HepG2 (cell line): ENCODE results near the gene POLDIP3. TPM values are rescaled to one million over a fixed set of nuclear protein-coding genes. Genes with fewer than 3 reads are reported as not detected.

Source experiments
- CHD2 ChIP-seq: IDR thresholded peaks from 2 replicates; pipeline ENCODE4 v1.6.1; 2011; ENCODE audit warnings: low read depth, low read length, improper control_type of control experiment
- FOXM1 ChIP-seq: sonication (generic); formaldehyde crosslinking; IDR thresholded peaks from 2 replicates; pipeline ENCODE4 v1.5.0; 2020; ENCODE audit warnings: missing genetic modification reagents
- KLF11 ChIP-seq: IDR thresholded peaks from 2 replicates; pipeline ENCODE4 v1.6.1; 2016; ENCODE audit warnings: missing compliant biosample characterization
- REPIN1 ChIP-seq: sonication (generic); formaldehyde crosslinking; IDR thresholded peaks from 2 replicates; pipeline ENCODE4 v1.8.0; 2022; ENCODE audit warnings: missing genetic modification reagents, low read depth, mild to moderate bottlenecking, borderline replicate concordance
- TOPORS ChIP-seq: sonication (generic); formaldehyde crosslinking; IDR thresholded peaks from 2 replicates; pipeline ENCODE4 v1.8.0; 2023; ENCODE audit warnings: mild to moderate bottlenecking, missing genetic modification reagents
- ZMYM3 ChIP-seq: sonication (generic); formaldehyde crosslinking; IDR thresholded peaks from 2 replicates; pipeline ENCODE4 v1.5.1; 2020; ENCODE audit warnings: mild to moderate bottlenecking, missing genetic modification reagents
- ZNF562 ChIP-seq: sonication (generic); formaldehyde crosslinking; IDR thresholded peaks from 2 replicates; pipeline ENCODE4 v1.8.0; 2022; ENCODE audit warnings: missing genetic modification reagents, borderline replicate concordance
- ZNF709 ChIP-seq: sonication (generic); formaldehyde crosslinking; IDR thresholded peaks from 2 replicates; pipeline ENCODE4 v1.5.0; 2020; ENCODE audit warnings: mild to moderate bottlenecking, missing genetic modification reagents
- ZNF790 ChIP-seq: sonication (generic); formaldehyde crosslinking; IDR thresholded peaks from 2 replicates; pipeline ENCODE4 v1.8.0; 2022; ENCODE audit warnings: missing genetic modification reagents, mild to moderate bottlenecking, borderline replicate concordance
- polyA plus RNA-seq, 8 experiments: library from polyadenylated mRNA; depleted of rRNA in 3 of 8; stranded (reverse) in 7 of 8; unstranded in 1 of 8; fragments of >200 nt; fragmentation: Illumina TruSeq in 4 of 8; extraction: Trizol in 4 of 8; gene quantifications; 2 replicates each; pipeline versions ENCODE4 v1.2.1 to v1.2.3, GENCODE V29; 2011 to 2016; ENCODE audit warnings: low read depth in 4 of 8, missing spikeins in 1 of 8, mixed read lengths in 1 of 8; ENCODE audit not compliant: insufficient read depth in 1 of 8
- total RNA-seq, 5 experiments: library from RNA; depleted of rRNA; stranded (reverse); fragments of >200 nt; fragmentation: Illumina TruSeq; extraction: Trizol; gene quantifications; 2 replicates each; pipeline ENCODE4 v1.2.3, GENCODE V29; 2016; ENCODE audit warnings: low read depth in 1 of 5
- TF ChIP-seq, protein P1 (sequence below): sonication (generic); formaldehyde crosslinking; IDR thresholded peaks from 2 replicates; pipeline ENCODE4 v1.8.0; 2023; ENCODE audit warnings: mild to moderate bottlenecking, missing genetic modification reagents
- TF ChIP-seq, protein P2 (sequence below): sonication (generic); formaldehyde crosslinking; IDR thresholded peaks from 2 replicates; pipeline ENCODE4 v1.4.0; 2020; ENCODE audit warnings: low read depth, mild to moderate bottlenecking, missing genetic modification reagents

Gene POLDIP3
- total and polyA plus RNA-seq, 2 of the 13 experiments (the other 11 are each of a cell fraction or from before 2014, with no cell fraction given) = 45.8 to 47.4 TPM

GRCh38 chr22:42620084-42620483, 5.4 kb upstream of the POLDIP3 start (continued):
- TF ChIP-seq REPIN1 (CRISPR knock-in tag) (no peak), ZNF709 (CRISPR knock-in tag) (no peak), FOXM1 (CRISPR knock-in tag) (no peak), CHD2 (no peak), ZNF790 (CRISPR knock-in tag) (no peak), KLF11 (CRISPR knock-in tag) (no peak), TOPORS (no peak), ZMYM3 (peak; percentile 67), ZNF562 (CRISPR knock-in tag) (no peak)
- TF ChIP-seq, protein P1, sequence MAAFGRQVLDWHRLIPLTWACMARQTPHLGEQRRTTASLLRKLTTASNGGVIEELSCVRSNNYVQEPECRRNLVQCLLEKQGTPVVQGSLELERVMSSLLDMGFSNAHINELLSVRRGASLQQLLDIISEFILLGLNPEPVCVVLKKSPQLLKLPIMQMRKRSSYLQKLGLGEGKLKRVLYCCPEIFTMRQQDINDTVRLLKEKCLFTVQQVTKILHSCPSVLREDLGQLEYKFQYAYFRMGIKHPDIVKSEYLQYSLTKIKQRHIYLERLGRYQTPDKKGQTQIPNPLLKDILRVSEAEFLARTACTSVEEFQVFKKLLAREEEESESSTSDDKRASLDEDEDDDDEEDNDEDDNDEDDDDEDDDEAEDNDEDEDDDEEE (CRISPR knock-in tag) = no peak
- TF ChIP-seq, protein P2, sequence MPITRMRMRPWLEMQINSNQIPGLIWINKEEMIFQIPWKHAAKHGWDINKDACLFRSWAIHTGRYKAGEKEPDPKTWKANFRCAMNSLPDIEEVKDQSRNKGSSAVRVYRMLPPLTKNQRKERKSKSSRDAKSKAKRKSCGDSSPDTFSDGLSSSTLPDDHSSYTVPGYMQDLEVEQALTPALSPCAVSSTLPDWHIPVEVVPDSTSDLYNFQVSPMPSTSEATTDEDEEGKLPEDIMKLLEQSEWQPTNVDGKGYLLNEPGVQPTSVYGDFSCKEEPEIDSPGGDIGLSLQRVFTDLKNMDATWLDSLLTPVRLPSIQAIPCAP (CRISPR knock-in tag) = no peak
- TF ChIP-seq, all 625 proteins: peak for 4
